Stimulated activated CD4-positive, alpha-beta T cell treated with anti-CD3 and anti-CD28 coated beads, Interleukin-1b, Interleukin-23, amount 100 ng/mL, for 48 hours (primary cell): ENCODE measurements around the gene LILRB1.
"Not testable (repeated sequence)": the region's sequence is repeated elsewhere in the genome, so short reads cannot be mapped to it uniquely, and the experiment has no call there.

Experiments used
- DNase-seq: peaks from one replicate; pipeline ENCODE4 v3.0.0-alpha.2; 2020

The LILRB1 gene

GRCh38 chr19:54630262-54630661 lies at the start of gene LILRB1:
Gene LILRB1, plus strand, starts transcription at chr19:54630484. Its CDS starts 590 bp downstream, at chr19:54631074.
- not testable (repeated sequence) for DNase-seq

DNA sequence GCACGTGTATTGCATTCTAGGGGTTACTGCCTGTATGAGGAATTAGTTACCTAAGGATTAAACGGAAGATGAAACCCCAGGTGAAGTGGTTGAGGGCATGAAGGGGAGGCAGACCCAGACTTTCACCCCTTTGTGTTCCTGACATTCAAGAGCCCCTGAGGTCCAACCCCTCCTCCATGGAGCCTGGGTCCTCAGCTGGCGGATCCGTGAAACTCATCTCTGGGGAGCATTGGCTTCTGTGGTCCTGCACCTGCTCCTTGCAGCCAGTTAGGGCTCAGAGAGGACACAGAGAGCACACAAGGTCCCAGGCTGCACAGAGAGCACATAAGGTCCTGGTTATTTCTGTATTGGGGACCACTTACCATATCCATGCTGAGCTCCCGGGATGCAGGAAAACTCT lies 43.9 kb upstream of the LILRB1 start:
- no peak for DNase-seq

DNA sequence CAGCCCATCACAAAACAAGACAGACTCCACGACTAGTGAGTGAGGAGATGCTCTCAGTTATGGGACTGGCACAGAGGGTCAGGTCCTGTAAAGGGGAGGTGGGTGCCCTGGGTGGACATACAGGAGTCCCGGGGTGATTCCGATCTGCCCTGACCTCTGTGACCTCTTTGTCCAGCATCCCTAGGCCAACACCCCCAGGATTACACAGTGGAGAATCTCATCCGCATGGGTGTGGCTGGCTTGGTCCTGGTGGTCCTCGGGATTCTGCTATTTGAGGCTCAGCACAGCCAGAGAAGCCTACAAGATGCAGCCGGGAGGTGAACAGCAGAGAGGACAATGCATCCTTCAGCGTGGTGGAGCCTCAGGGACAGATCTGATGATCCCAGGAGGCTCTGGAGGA lies 43.3 kb upstream of the LILRB1 start:
- DNase-seq = no peak

- not testable (repeated sequence) for DNase-seq
These were observed 36.8 kb upstream of the LILRB1 start, which contains the start of gene LILRA1 for GRCh38 chr19:54593445-54593844. Gene LILRA1, plus strand, starts transcription at chr19:54593632. Its CDS starts 613 bp downstream, at chr19:54594245.

GRCh38 chr19:54593931-54594626 lies 36.2 kb upstream of the LILRB1 start:
- DNase-seq = not testable (repeated sequence)

- DNase-seq = no peak
These were observed 35.5 kb upstream of the LILRB1 start for GRCh38 chr19:54594737-54595136.

GRCh38 chr19:54595680-54596436 lies 34.4 kb upstream of the LILRB1 start:
- not testable (repeated sequence) for DNase-seq

DNA sequence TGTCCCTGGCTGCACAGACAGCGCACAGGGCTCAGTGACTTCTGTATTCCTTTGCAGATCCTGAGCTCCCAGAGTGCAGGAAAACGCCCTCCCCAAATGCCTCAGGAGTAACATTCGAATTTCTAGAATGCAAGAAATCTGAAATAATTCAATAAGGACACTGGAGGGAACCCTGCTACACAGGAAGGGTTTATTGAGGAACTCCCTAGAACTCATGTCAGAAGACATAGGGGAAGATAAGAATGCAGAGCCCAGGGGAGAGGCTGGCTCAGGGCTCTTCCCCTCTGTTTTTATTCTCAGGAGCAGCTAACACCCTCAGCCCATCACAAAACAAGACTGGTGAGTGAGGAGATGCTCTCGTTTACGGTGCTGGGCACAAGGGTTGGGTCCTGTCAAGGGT lies 30.1 kb upstream of the LILRB1 start:
- no peak for DNase-seq

GRCh38 chr19:54606230-54606629 lies 24.1 kb upstream of the LILRB1 start:
- DNase-seq = no peak

- no peak for DNase-seq
These were observed 23.1 kb upstream of the LILRB1 start for GRCh38 chr19:54606891-54607784.

GRCh38 chr19:54607785-54608150 lies 22.5 kb upstream of the LILRB1 start:
- no peak for DNase-seq

DNA sequence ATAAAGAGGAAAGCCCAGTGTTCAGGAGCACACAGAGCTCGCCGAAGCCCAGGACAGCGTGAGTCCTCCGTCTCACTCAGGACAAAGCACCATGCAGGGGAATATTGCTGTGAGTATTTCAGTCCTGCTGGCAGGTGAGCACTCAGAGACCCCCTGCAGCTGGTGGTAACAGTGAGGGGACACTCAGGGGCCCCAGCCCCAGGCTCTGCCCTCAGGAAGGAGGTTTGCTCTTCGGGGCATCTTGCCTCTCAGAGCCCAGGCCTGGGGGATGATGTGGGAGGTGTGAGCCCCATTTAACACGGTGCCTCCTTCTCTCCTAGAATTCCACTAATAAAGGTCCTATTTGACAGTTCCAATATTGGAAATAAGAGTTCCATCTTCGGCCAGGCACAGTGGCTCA lies 22.1 kb upstream of the LILRB1 start:
- DNase-seq = no peak

DNA sequence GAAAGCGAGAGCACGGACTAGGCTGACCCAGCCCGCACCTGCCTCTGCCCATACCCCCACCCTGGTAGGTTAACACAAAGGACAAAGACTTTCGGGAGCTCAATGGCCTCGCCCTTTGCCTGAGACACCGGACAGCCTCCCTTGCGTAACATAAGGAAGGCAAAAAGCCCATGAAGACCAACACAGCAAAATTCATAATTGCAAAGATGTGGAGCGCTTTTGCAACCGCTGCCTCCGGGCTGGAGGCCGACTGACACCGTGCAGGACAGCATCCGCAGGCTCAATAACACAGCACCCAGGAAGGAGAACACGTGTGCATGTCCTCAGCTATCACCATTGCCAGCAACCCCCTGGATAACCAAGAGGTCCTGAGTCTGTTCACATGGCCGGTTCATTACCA lies 21.5 kb upstream of the LILRB1 start:
- DNase-seq = no peak

GRCh38 chr19:54609356-54609791 lies 20.9 kb upstream of the LILRB1 start:
- no peak for DNase-seq

DNA sequence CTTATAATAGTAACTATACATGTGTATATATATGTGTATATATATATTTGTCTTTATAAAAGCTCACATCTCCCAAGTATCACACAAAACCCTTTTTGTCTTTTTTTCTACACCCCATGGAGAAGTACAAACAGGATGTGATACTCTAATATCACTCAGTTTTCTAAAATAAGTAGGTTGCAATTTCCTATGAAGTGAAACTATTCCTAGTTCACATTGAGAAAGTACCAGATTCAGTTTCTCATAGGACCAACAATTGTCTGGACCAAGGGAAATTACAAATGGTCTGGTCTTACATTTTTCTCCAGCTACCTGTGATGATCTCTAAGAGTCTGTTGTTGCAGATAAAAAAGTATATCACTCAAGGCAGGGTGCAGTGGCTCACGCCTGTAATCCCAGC lies 17.9 kb upstream of the LILRB1 start:
- DNase-seq = no peak

DNA sequence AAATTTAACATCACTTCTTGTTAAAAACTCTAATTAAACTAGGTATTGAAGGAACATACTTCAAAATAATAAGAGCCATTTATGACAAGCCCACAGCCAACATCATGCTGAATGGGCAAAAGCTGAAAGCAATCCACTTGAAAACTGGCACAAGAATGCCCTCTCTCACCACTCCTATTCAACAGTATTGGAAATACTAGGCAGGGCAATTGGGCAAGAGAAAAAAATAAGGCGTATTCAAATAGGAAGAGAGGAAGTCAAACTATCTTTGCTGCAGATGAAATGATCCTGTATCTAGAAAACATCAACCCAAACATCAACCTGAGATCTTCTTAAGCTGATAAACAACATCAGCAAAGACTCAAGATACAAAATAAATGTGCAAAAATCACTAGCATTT lies 15.6 kb upstream of the LILRB1 start:
- no peak for DNase-seq

DNA sequence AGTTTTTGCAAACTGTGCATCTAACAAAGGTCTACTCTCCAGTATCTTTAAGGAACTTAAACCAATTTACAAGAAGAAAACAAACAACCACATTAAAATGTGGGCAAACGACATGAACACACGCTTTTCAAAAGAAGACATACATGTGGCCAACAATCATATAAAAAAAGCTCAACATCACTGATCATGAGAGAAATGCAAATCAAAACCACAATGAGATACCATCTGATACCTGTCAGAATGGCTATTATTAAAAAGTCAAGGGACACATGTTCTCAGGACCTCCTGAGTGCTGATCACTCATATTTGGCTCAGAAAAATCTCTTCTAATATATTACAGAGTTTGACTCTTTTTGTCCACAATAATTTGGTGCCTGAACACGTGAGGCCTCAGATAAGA lies 14.2 kb upstream of the LILRB1 start:
- DNase-seq = no peak

- DNase-seq = no peak
These were observed 13.3 kb upstream of the LILRB1 start for GRCh38 chr19:54616821-54617560.

DNA sequence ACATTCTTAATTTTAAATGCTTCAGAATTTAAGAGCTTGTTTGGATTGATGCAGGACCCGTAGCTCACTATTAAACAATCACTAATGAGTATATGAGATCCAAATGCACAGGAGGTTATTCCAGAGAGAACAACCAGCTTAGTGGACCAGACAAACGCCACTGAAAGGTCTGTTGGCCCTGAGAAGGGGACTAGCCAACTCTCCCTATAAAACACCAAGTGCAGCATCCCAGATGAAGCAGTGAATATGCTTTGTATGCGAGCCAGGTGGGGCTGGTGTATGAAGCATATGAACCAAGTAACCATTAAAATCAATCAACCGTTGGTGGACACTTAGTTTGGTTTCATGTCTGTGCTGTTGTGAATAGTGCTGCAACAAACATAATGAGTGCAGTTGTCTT lies 9.8 kb upstream of the LILRB1 start:
- DNase-seq = no peak

- no peak for DNase-seq
These were observed 7.9 kb upstream of the LILRB1 start for GRCh38 chr19:54622431-54622830.

DNA sequence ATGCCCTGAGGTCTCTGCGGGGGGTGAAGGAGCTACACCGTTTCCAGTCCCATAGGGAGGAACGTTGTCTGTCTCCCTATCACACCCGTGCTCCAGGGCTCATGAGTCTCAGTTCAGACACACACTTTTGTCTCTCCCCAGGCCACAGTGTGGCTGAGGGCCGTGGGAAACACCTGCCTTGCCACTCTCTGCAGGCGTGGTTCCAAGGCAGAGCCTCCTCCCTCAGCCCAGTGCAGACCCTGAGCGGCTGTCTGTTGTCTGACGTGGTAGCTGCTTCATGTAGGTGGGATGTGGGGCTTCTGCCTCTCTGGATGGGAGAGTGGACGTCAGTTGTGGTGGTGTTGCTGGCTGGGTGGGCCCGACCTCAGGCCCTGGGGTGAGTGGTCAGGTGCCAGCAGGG lies 6.0 kb upstream of the LILRB1 start:
- not testable (repeated sequence) for DNase-seq

- DNase-seq = not testable (repeated sequence)
These were observed 5.2 kb upstream of the LILRB1 start for GRCh38 chr19:54624934-54625730.
